Ovary (tissue), 9 donors: Measurements from ENCODE around the gene RCL1. TPM values are rescaled to one million over a fixed set of nuclear protein-coding genes. Genes with fewer than 3 reads are reported as not detected.

Experiments used
- DNase-seq, 5 donors: peaks; one replicate each; pipeline ENCODE4 v3.0.0-alpha.2; 2019 to 2020
- H3K27ac ChIP-seq, 2 donors: fragments of 200-600 bp; one replicate each; pipeline versions ENCODE4 v1.5.1 to v1.8.0; 2019 to 2022
- H3K27me3 ChIP-seq: fragments of 200-600 bp; one replicate; pipeline ENCODE4 v1.8.0; 2022
- H3K36me3 ChIP-seq: fragments of 200-600 bp; sonication (generic); one replicate; pipeline ENCODE4 v1.5.1; 2019
- H3K4me1 ChIP-seq: one replicate; pipeline ENCODE4 v1.8.1; 2013; ENCODE audit warnings: mild to moderate bottlenecking, moderate library complexity; ENCODE audit not compliant: insufficient read depth
- H3K4me3 ChIP-seq: fragments of 200-600 bp; sonication (generic); one replicate; pipeline ENCODE4 v1.5.1; 2017
- H3K9me3 ChIP-seq, 2 donors: fragments of 200-600 bp in 1 of 2; sonication (generic) in 1 of 2; one replicate each; pipeline versions ENCODE4 v1.5.1 to v1.8.1; 2013 to 2019; ENCODE audit warnings: mild to moderate bottlenecking in 1 of 2, moderate library complexity in 1 of 2
- CTCF ChIP-seq, 3 donors: fragments of 450-650 bp in 2 of 3; fragments of 200-600 bp in 1 of 3; IDR thresholded peaks; one replicate each; pipeline versions ENCODE4 v1.5.1 to v1.8.0; 2016 to 2022; ENCODE audit warnings: antibody characterized with exemption in 3 of 3, mild to moderate bottlenecking in 1 of 3
- EP300 ChIP-seq: sonication (generic); formaldehyde crosslinking; IDR thresholded peaks from one replicate; pipeline ENCODE4 v1.6.1; 2017; ENCODE audit warnings: antibody characterized with exemption
- POLR2A ChIP-seq: fragments of 450-650 bp; IDR thresholded peaks from one replicate; pipeline ENCODE4 v1.6.1; 2017; ENCODE audit warnings: antibody characterized with exemption, mild to moderate bottlenecking, moderate library complexity
- WGBS, 3 donors: extraction: QIAGEN DNeasy Blood & Tissue Kit in 1 of 3; methylation state at CpG; one replicate each; pipeline versions ENCODE4 v1.1.5 to v1.1.7; 2013 to 2017; 5-methylcytosine and 5-hydroxymethylcytosine counted together
- intact Hi-C, 4 donors: fragments of 100-400 bp; cut with DNase I; formaldehyde crosslinking; loops; one replicate each; pipeline versions ENCODE4 v1.11.0 to v1.15.1; 2022 to 2023
- polyA plus RNA-seq, 2 donors: library from polyadenylated mRNA; stranded (reverse); fragments of 200-250 nt in 1 of 2; fragments of 350-450 nt in 1 of 2; fragmentation: Illumina TruSeq in 1 of 2; extraction: RNeasy Lipid Tissue Mini Kit (QIAGEN cat#74804) in 1 of 2; gene quantifications; one replicate each; pipeline ENCODE4 v1.2.3, GENCODE V29; 2013 to 2014
- total RNA-seq, 7 donors: library from RNA; depleted of rRNA in 2 of 7; stranded (reverse); fragments of >200 nt in 2 of 7; fragmentation: NEBNext Ultra II Directional in 3 of 7; extraction: Animal tissue kit (Norgen Biotek cat#: 25700) in 3 of 7; gene quantifications; one replicate each; pipeline versions ENCODE4 v1.1.0 to v1.2.4, GENCODE V29; 2016 to 2023
- donor health status: DM: no; HTN: no; CAD: no; lungs with moderate emphysema.
- donor health status: DM: no; HTN: no; CAD: no.
- donor health status: Bipolar disorder and iron deficiency.
- donor health status: DM: yes; HTN: yes; CAD: no.
- donor health status: DM: no; HTN: no; CAD: no.
- donor health status: DM: yes; HTN: yes; CAD: no.

The RCL1 gene
- total and polyA plus RNA-seq, 9 donors, result 19.9 to 68.6 (median 30.0) TPM

DNA sequence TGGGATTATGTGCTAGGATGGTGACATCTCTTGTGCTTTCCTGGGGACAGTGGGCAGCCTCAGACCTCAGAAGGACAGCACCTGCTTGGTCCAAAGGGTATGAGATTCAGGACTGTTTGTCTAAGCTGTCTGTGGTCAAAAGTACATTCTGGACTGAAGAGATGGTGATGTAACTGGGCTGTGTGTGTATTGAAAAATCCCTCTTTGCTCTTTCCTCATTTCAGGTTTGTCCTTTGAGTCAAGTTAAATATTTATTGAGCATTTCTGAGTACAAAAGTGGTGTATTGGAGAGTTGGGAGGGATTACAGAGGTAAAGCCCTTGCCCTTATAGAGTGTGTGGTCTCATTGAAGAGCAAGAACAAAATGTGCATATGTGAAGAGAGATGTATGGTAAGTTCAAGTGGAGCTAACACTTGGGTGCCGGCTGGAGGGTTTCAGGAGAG lies 46.7 kb downstream of the RCL1 start:
- intact Hi-C loops, result no loop called here
- Histone ChIP-seq H3K4me1 (peaks cover 28% of the 10 kb centered on the region), H3K36me3 (no peaks in the 10 kb centered on the region), H3K27ac (no peak overlapping the region), H3K4me3 (no peak overlapping the region), H3K27me3 (no peaks in the 10 kb centered on the region), H3K9me3 (no peaks in the 10 kb centered on the region)
- no peak for DNase-seq
- TF ChIP-seq POLR2A, result no peak
- TF ChIP-seq EP300, result no peak
- no peak for TF ChIP-seq CTCF (IDR thresholded peaks at IDR 0.05)
- WGBS, 3 donors, result 94 to 100% (median 97%) methylated on average over 1 of the region's 1 CpG

GRCh38 chr9:4840018-4840417 lies 47.3 kb downstream of the RCL1 start:
- WGBS, 3 donors, result 96% methylated on average over 4 of the region's 4 CpGs
- Histone ChIP-seq H3K9me3 (no peaks in the 10 kb centered on the region), H3K4me1 (peaks cover 26% of the 10 kb centered on the region), H3K4me3 (no peak overlapping the region), H3K27ac (no peak overlapping the region), H3K36me3 (no peaks in the 10 kb centered on the region), H3K27me3 (no peaks in the 10 kb centered on the region)
- intact Hi-C loops, result no loop called here
- DNase-seq, result no peak
- no peak for TF ChIP-seq CTCF (IDR thresholded peaks at IDR 0.05)
- TF ChIP-seq POLR2A, result no peak
- TF ChIP-seq EP300, result no peak

GRCh38 chr9:4842213-4842612 lies 49.5 kb downstream of the RCL1 start:
- no peak for DNase-seq
- H3K4me1 ChIP-seq, result peaks cover 9% of the 10 kb centered on the region
- no peaks in the 10 kb centered on the region for H3K27me3 ChIP-seq
- TF ChIP-seq EP300, result no peak
- TF ChIP-seq CTCF (IDR thresholded peaks at IDR 0.05), result no peak
- TF ChIP-seq POLR2A, result no peak
- H3K9me3 ChIP-seq, result no peaks in the 10 kb centered on the region
- intact Hi-C loops, result no loop called here
- no peaks in the 10 kb centered on the region for H3K36me3 ChIP-seq
- WGBS, 3 donors, result 97 to 98% (median 98%) methylated on average over 2 of the region's 2 CpGs
- H3K4me3 ChIP-seq, result no peak overlapping the region
- no peak overlapping the region for H3K27ac ChIP-seq

DNA sequence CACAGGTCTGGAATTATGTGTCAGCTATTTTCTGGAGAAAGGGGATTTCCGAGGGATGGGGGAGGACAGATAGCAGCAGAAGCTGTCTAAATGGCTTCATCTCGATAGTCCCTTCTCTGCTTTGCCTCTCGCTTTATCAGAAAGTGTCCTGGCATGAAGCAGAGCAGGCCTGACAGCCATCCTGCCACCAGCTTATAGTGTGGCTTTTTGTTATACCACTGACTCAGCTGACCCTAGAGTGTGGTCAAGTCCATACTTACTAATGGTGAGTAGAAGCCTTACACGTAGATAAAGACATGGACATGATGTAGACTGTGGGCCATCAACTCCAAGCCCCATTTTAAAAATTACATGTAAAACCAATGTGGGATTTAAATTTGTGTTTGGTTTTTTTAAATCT lies 50.0 kb downstream of the RCL1 start:
- 86 to 88% (median 87%) methylated on average over 4 of the region's 4 CpGs for WGBS, 3 donors
- Histone ChIP-seq H3K27ac (no peak overlapping the region), H3K36me3 (no peaks in the 10 kb centered on the region), H3K9me3 (no peaks in the 10 kb centered on the region), H3K27me3 (no peaks in the 10 kb centered on the region), H3K4me3 (no peak overlapping the region), H3K4me1 (peaks cover 6% of the 10 kb centered on the region)
- no peak for TF ChIP-seq CTCF (IDR thresholded peaks at IDR 0.05)
- TF ChIP-seq POLR2A, result no peak
- no peak for TF ChIP-seq EP300
- no peak for DNase-seq
- intact Hi-C loops, result no loop called here
